Activated CD4-positive, alpha-beta T cell treated with anti-CD3 and anti-CD28 coated beads, Interleukin-2, amount 10 ng/mL, durations not matched to agents 24 days and 14 days (primary cell): ENCODE results near the gene CPT1C. TPM values are rescaled to one million over a fixed set of nuclear protein-coding genes. Genes with fewer than 3 reads are reported as not detected.

Experiments used
- DNase-seq: peaks from one replicate; pipeline ENCODE4 v3.0.0; 2022
- H3K27ac Mint-ChIP-seq: one replicate; pipeline ENCODE4 v1.8.0; 2022; ENCODE audit warnings: mild to moderate bottlenecking, mixed read lengths
- H3K27me3 Mint-ChIP-seq: one replicate; pipeline ENCODE4 v1.8.0; 2022; ENCODE audit warnings: mixed read lengths
- H3K36me3 Mint-ChIP-seq: one replicate; pipeline ENCODE4 v1.8.0; 2022; ENCODE audit warnings: low read depth, mild to moderate bottlenecking, mixed read lengths
- H3K4me1 Mint-ChIP-seq: one replicate; pipeline ENCODE4 v1.8.0; 2021; ENCODE audit warnings: mixed read lengths
- H3K4me3 Mint-ChIP-seq: one replicate; pipeline ENCODE4 v1.8.0; 2022; ENCODE audit warnings: mild to moderate bottlenecking, moderate library complexity, mixed read lengths
- H3K9me3 Mint-ChIP-seq: one replicate; pipeline ENCODE4 v1.8.0; 2021; ENCODE audit warnings: mixed read lengths
- intact Hi-C: fragments of 100-400 bp; cut with micrococcal nuclease; formaldehyde crosslinking; loops from one replicate; pipeline ENCODE4 v1.15.1; 2023
- total RNA-seq: library from RNA; stranded (reverse); gene quantifications from 2 replicates; pipeline ENCODE4 v1.2.3, GENCODE V29; 2022

CPT1C gene
- total RNA-seq, 1 donor from 2014 or later: 3.4 TPM

- Mint-ChIP-seq H3K4me3 (no peak overlapping the region), H3K27ac (no peak overlapping the region), H3K4me1 (peaks cover 23% of the 10 kb centered on the region), H3K9me3 (no peaks in the 10 kb centered on the region), H3K27me3 (no peaks in the 10 kb centered on the region), H3K36me3 (peaks cover 53% of the 10 kb centered on the region)
- intact Hi-C loops: no loop called here
- DNase-seq: no peak
Observed at GRCh38 chr19:49681830-49682229, 9.1 kb upstream of the CPT1C start.

GRCh38 chr19:49682274-49682673, 8.6 kb upstream of the CPT1C start:
- Mint-ChIP-seq H3K9me3 (no peaks in the 10 kb centered on the region), H3K4me1 (peaks cover 23% of the 10 kb centered on the region), H3K4me3 (no peak overlapping the region), H3K36me3 (peaks cover 54% of the 10 kb centered on the region), H3K27me3 (no peaks in the 10 kb centered on the region), H3K27ac (no peak overlapping the region)
- intact Hi-C loops: no loop called here
- no peak for DNase-seq

- DNase-seq: no peak
- intact Hi-C loops: no loop called here
- Mint-ChIP-seq H3K4me1 (peaks cover 19% of the 10 kb centered on the region), H3K27me3 (no peaks in the 10 kb centered on the region), H3K4me3 (no peak overlapping the region), H3K36me3 (peaks cover 59% of the 10 kb centered on the region), H3K9me3 (no peaks in the 10 kb centered on the region), H3K27ac (no peak overlapping the region)
Observed at GRCh38 chr19:49683814-49684250, 7.1 kb upstream of the CPT1C start.

- H3K4me1 Mint-ChIP-seq: peaks cover 19% of the 10 kb centered on the region
- no peaks in the 10 kb centered on the region for H3K9me3 Mint-ChIP-seq
- H3K27me3 Mint-ChIP-seq: no peaks in the 10 kb centered on the region
- intact Hi-C loops: no loop called here
- no peak overlapping the region for H3K4me3 Mint-ChIP-seq
- no peak overlapping the region for H3K27ac Mint-ChIP-seq
- DNase-seq: peak; percentile 73
- H3K36me3 Mint-ChIP-seq: peaks cover 62% of the 10 kb centered on the region
Observed at GRCh38 chr19:49684251-49684982, 6.5 kb upstream of the CPT1C start.

GRCh38 chr19:49684983-49685553, 5.8 kb upstream of the CPT1C start:
- peaks cover 18% of the 10 kb centered on the region for H3K4me1 Mint-ChIP-seq
- H3K9me3 Mint-ChIP-seq: no peaks in the 10 kb centered on the region
- no peak for DNase-seq
- intact Hi-C loops: no loop called here
- H3K27ac Mint-ChIP-seq: no peak overlapping the region
- H3K27me3 Mint-ChIP-seq: no peaks in the 10 kb centered on the region
- peaks cover 61% of the 10 kb centered on the region for H3K36me3 Mint-ChIP-seq
- H3K4me3 Mint-ChIP-seq: no peak overlapping the region

GRCh38 chr19:49685845-49686332, 5.0 kb upstream of the CPT1C start:
- peaks cover 62% of the 10 kb centered on the region for H3K36me3 Mint-ChIP-seq
- no peaks in the 10 kb centered on the region for H3K9me3 Mint-ChIP-seq
- H3K27me3 Mint-ChIP-seq: peaks cover 7% of the 10 kb centered on the region
- intact Hi-C loops: no loop called here
- no peak overlapping the region for H3K4me3 Mint-ChIP-seq
- H3K4me1 Mint-ChIP-seq: peaks cover 20% of the 10 kb centered on the region
- DNase-seq: no peak
- no peak overlapping the region for H3K27ac Mint-ChIP-seq

- intact Hi-C loops: no loop called here
- Mint-ChIP-seq H3K4me1 (peaks cover 23% of the 10 kb centered on the region), H3K36me3 (peaks cover 59% of the 10 kb centered on the region), H3K4me3 (no peak overlapping the region), H3K27me3 (peaks cover 8% of the 10 kb centered on the region), H3K27ac (no peak overlapping the region), H3K9me3 (no peaks in the 10 kb centered on the region)
- no peak for DNase-seq
Observed at GRCh38 chr19:49686503-49687088, 4.3 kb upstream of the CPT1C start.

- Mint-ChIP-seq H3K4me3 (no peak overlapping the region), H3K4me1 (peaks cover 22% of the 10 kb centered on the region), H3K36me3 (peaks cover 54% of the 10 kb centered on the region), H3K9me3 (no peaks in the 10 kb centered on the region), H3K27ac (no peak overlapping the region), H3K27me3 (peaks cover 8% of the 10 kb centered on the region)
- intact Hi-C loops: no loop called here
- no peak for DNase-seq
Observed at GRCh38 chr19:49687150-49687549, 3.8 kb upstream of the CPT1C start.

GRCh38 chr19:49687566-49688316, 3.2 kb upstream of the CPT1C start:
- Mint-ChIP-seq H3K27ac (peak overlapping the region; percentile 31), H3K36me3 (peaks cover 50% of the 10 kb centered on the region)

GRCh38 chr19:49688531-49689132, 2.3 kb upstream of the CPT1C start:
- Mint-ChIP-seq H3K4me3 (no peak overlapping the region), H3K4me1 (peaks cover 19% of the 10 kb centered on the region), H3K9me3 (no peaks in the 10 kb centered on the region), H3K36me3 (peaks cover 46% of the 10 kb centered on the region), H3K27me3 (peaks cover 13% of the 10 kb centered on the region), H3K27ac (peak overlapping the region; percentile 43)
- intact Hi-C loops: no loop called here
- DNase-seq: no peak

More at GRCh38 chr19:49687566-49688316, 3.2 kb upstream of the CPT1C start:
- intact Hi-C loops: no loop called here
- H3K4me1 Mint-ChIP-seq: peaks cover 19% of the 10 kb centered on the region
- DNase-seq: no peak
- no peaks in the 10 kb centered on the region for H3K9me3 Mint-ChIP-seq
- peaks cover 13% of the 10 kb centered on the region for H3K27me3 Mint-ChIP-seq
- no peak overlapping the region for H3K4me3 Mint-ChIP-seq

GRCh38 chr19:49689133-49690078, 1.5 kb upstream of the CPT1C start, which contains the start of gene ADM5:
ADM5 (plus strand) TSS chr19:49689594; CDS start chr19:49689838, 244 bp downstream.
- peak; percentile 77 for DNase-seq
- Mint-ChIP-seq H3K9me3 (no peaks in the 10 kb centered on the region), H3K4me1 (peaks cover 19% of the 10 kb centered on the region), H3K27ac (peak within 1 kb of the TSS; percentile 43), H3K36me3 (peaks cover 38% of the 10 kb centered on the region), H3K4me3 (peak within 1 kb of the TSS; percentile 87), H3K27me3 (peaks cover 13% of the 10 kb centered on the region)
- intact Hi-C loops: loop anchor here (2.0 kb wide), 1 partner anchor 77 kb away; the partner anchor contains the start of gene AP2A1

- Mint-ChIP-seq H3K27ac (peak overlapping the region; percentile 4), H3K4me3 (peak overlapping the region; percentile 87), H3K9me3 (no peaks in the 10 kb centered on the region)
Observed at GRCh38 chr19:49690079-49690655, 749 bp upstream of the CPT1C start.

More at GRCh38 chr19:49690079-49690655, 749 bp upstream of the CPT1C start:
- no peak for DNase-seq
- intact Hi-C loops: loop anchor here (2.0 kb wide), 1 partner anchor 77 kb away; the partner anchor contains the start of gene AP2A1
- Mint-ChIP-seq H3K4me1 (peaks cover 19% of the 10 kb centered on the region), H3K36me3 (peaks cover 35% of the 10 kb centered on the region), H3K27me3 (peaks cover 13% of the 10 kb centered on the region)
